ENCODE data around the gene ABLIM1. TPM values are rescaled to one million over a fixed set of nuclear protein-coding genes. Genes with fewer than 3 reads are reported as not detected.

ABLIM1 gene
- total RNA-seq, 4 donors from 2014 or later, result 83.1 to 145 (median 120) TPM

- no peaks in the 10 kb centered on the region for H3K9me3 ChIP-seq
- TF ChIP-seq EP300 (IDR thresholded peaks at IDR 0.05), result no peak
- TF ChIP-seq POLR2A (IDR thresholded peaks at IDR 0.05; ENCODE audit: low read depth), result no peak
- no peak for TF ChIP-seq CTCF (IDR thresholded peaks at IDR 0.05)
- intact Hi-C loops (cut with DNase I), result no loop called here
- peaks cover 0 to 9% (median 0%) of the 10 kb centered on the region in 4 donors for H3K36me3 ChIP-seq
- H3K4me3 ChIP-seq, result no peak overlapping the region
- H3K27ac ChIP-seq (replicated peaks in 1 of 4), result no peak overlapping the region
- peaks cover 0 to 4% (median 0%) of the 10 kb centered on the region in 4 donors for H3K27me3 ChIP-seq
- peaks cover 0 to 28% (median 8%) of the 10 kb centered on the region in 4 donors for H3K4me1 ChIP-seq
- no peak for DNase-seq (ENCODE audit: extremely low spot score)
- 96% methylated on average over 6 of the region's 6 CpGs for WGBS
Observed at GRCh38 chr10:114668375-114669080, 10.5 kb upstream of the ABLIM1 start.

- TF ChIP-seq EP300 (IDR thresholded peaks at IDR 0.05) (no peak), CTCF (IDR thresholded peaks at IDR 0.05) (no peak), POLR2AphosphoS5 (IDR thresholded peaks at IDR 0.05) (no peak), POLR2A (IDR thresholded peaks at IDR 0.05; ENCODE audit: low read depth) (no peak)
- peaks cover 0 to 50% (median 10%) of the 10 kb centered on the region in 4 donors for H3K4me1 ChIP-seq
- no peaks in the 10 kb centered on the region for H3K36me3 ChIP-seq
- intact Hi-C loops (cut with DNase I), result no loop called here
- peak overlapping the region in 1 of 4 donors; percentile 1 for H3K27ac ChIP-seq (replicated peaks in 1 of 4)
- peaks cover 0 to 6% (median 0%) of the 10 kb centered on the region in 4 donors for H3K9me3 ChIP-seq
- H3K4me3 ChIP-seq, result no peak overlapping the region
- H3K27me3 ChIP-seq, result peaks cover 0 to 4% (median 0%) of the 10 kb centered on the region in 4 donors
- 92% methylated on average over 1 of the region's 1 CpG for WGBS
- no peak for DNase-seq (ENCODE audit: extremely low spot score)
Observed at GRCh38 chr10:114665873-114666272, 7.8 kb upstream of the ABLIM1 start.

- Histone ChIP-seq H3K36me3 (no peaks in the 10 kb centered on the region), H3K9me3 (peaks cover 0 to 6% (median 0%) of the 10 kb centered on the region in 4 donors), H3K4me1 (peaks cover 0 to 54% (median 10%) of the 10 kb centered on the region in 4 donors), H3K27ac (replicated peaks in 1 of 4) (peak overlapping the region in 1 of 4 donors; percentile 1), H3K27me3 (peaks cover 0 to 4% (median 0%) of the 10 kb centered on the region in 4 donors), H3K4me3 (no peak overlapping the region)
- intact Hi-C loops (cut with DNase I), result no loop called here
- no peak for DNase-seq (ENCODE audit: extremely low spot score)
- WGBS, result 86% methylated on average over 2 of the region's 2 CpGs
- no peak for TF ChIP-seq CTCF (IDR thresholded peaks at IDR 0.05)
- no peak for TF ChIP-seq EP300 (IDR thresholded peaks at IDR 0.05)
- TF ChIP-seq POLR2A (IDR thresholded peaks at IDR 0.05; ENCODE audit: low read depth), result no peak
Observed at GRCh38 chr10:114665406-114665805, 7.3 kb upstream of the ABLIM1 start.

- Histone ChIP-seq H3K27ac (replicated peaks in 1 of 4) (no peak overlapping the region), H3K4me3 (no peak overlapping the region), H3K4me1 (peaks cover 0 to 55% (median 10%) of the 10 kb centered on the region in 4 donors), H3K27me3 (no peaks in the 10 kb centered on the region), H3K36me3 (no peaks in the 10 kb centered on the region), H3K9me3 (peaks cover 0 to 6% (median 0%) of the 10 kb centered on the region in 4 donors)
- intact Hi-C loops (cut with DNase I), result no loop called here
- no peak for DNase-seq (ENCODE audit: extremely low spot score)
- TF ChIP-seq POLR2A (IDR thresholded peaks at IDR 0.05; ENCODE audit: low read depth) (no peak), EP300 (IDR thresholded peaks at IDR 0.05) (no peak), CTCF (IDR thresholded peaks at IDR 0.05) (no peak)
- WGBS, result 79% methylated on average over 4 of the region's 4 CpGs
Observed at GRCh38 chr10:114664127-114664526, 6.1 kb upstream of the ABLIM1 start.

Data from esophagus muscularis mucosa (tissue), 4 donors.